GM23338 (cell line): ENCODE measurements around the gene SCAMP1.

Experiments
- CREB1 ChIP-seq: fragments of 250-450 bp; sonication (Bioruptor Pico); IDR thresholded peaks from 2 replicates; pipeline ENCODE4 v1.5.0; 2020; ENCODE audit warnings: low read depth, mild to moderate bottlenecking, moderate library complexity
- CTCF ChIP-seq, 2 experiments: fragments of 200-600 bp in 1 of 2; sonication (generic) in 1 of 2; conservative IDR thresholded peaks; 2 replicates each; pipeline versions ENCODE4 v1.5.1 to v1.6.1; 2016 to 2017; ENCODE audit warnings: antibody characterized with exemption in 2 of 2, low read depth in 2 of 2, mild to moderate bottlenecking in 2 of 2, moderate library complexity in 1 of 2
- ETS1 ChIP-seq: IDR thresholded peaks from 2 replicates; pipeline ENCODE4 v1.6.1; 2016; ENCODE audit warnings: antibody characterized with exemption
- EZH2 ChIP-seq: fragments of 200-600 bp; sonication (generic); IDR thresholded peaks from one replicate; pipeline ENCODE4 v1.8.0; 2017; ENCODE audit warnings: antibody characterized with exemption, mild to moderate bottlenecking, low read depth; ENCODE audit not compliant: unreplicated experiment
- EZH2phosphoT487 ChIP-seq: fragments of 200-600 bp; sonication (generic); IDR thresholded peaks from one replicate; pipeline ENCODE4 v1.8.1; 2018; ENCODE audit warnings: antibody characterized with exemption; ENCODE audit not compliant: unreplicated experiment
- NANOG ChIP-seq: IDR thresholded peaks from 2 replicates; pipeline ENCODE4 v1.6.1; 2016; ENCODE audit warnings: antibody characterized with exemption, borderline replicate concordance
- POLR2AphosphoS5 ChIP-seq: IDR thresholded peaks from 2 replicates; pipeline ENCODE4 v1.6.1; 2016; ENCODE audit warnings: antibody characterized with exemption, low read depth
- REST ChIP-seq: IDR thresholded peaks from one replicate; pipeline ENCODE4 v1.6.1; 2018; ENCODE audit warnings: antibody characterized with exemption; ENCODE audit not compliant: unreplicated experiment
- STAT1 ChIP-seq: IDR thresholded peaks from one replicate; pipeline ENCODE4 v1.6.1; 2016; ENCODE audit warnings: antibody characterized with exemption; ENCODE audit not compliant: unreplicated experiment
- ZNF114 ChIP-seq: fragments of 250-450 bp; sonication (Bioruptor Pico); IDR thresholded peaks from 2 replicates; pipeline ENCODE4 v1.5.0; 2020; ENCODE audit warnings: mild to moderate bottlenecking, moderate library complexity
- ZNF462 ChIP-seq: fragments of 250-450 bp; sonication (Bioruptor Pico); IDR thresholded peaks from 2 replicates; pipeline ENCODE4 v1.5.0; 2020; ENCODE audit warnings: mild to moderate bottlenecking, moderate library complexity

GRCh38 chr5:78482948-78483347 lies 122.5 kb downstream of the SCAMP1 start:
- TF ChIP-seq EZH2 (no peak), REST (no peak), CREB1 (CRISPR knock-in tag) (no peak), CTCF (conservative IDR thresholded peaks at IDR 0.05; ENCODE audit: low read depth in 2 of 2) (no peak), NANOG (no peak), EZH2phosphoT487 (no peak), POLR2AphosphoS5 (no peak), ZNF114 (CRISPR knock-in tag) (no peak), ETS1 (no peak), STAT1 (no peak), ZNF462 (no peak)
